Astrocyte (in vitro differentiated cells and primary cell): Measurements from ENCODE around the gene EMC10.

Experiments used
- CTCF ChIP-seq: IDR thresholded peaks from 2 replicates; pipeline ENCODE4 v1.5.1; 2011; ENCODE audit warnings: low read depth, mild to moderate bottlenecking, inconsistent platforms, low read length, moderate library complexity; ENCODE audit not compliant: insufficient read depth
- EZH2 ChIP-seq: IDR thresholded peaks from 2 replicates; pipeline ENCODE4 v1.6.1; 2012; ENCODE audit warnings: mild to moderate bottlenecking, low read length, inconsistent platforms; ENCODE audit not compliant: insufficient read depth

DNA sequence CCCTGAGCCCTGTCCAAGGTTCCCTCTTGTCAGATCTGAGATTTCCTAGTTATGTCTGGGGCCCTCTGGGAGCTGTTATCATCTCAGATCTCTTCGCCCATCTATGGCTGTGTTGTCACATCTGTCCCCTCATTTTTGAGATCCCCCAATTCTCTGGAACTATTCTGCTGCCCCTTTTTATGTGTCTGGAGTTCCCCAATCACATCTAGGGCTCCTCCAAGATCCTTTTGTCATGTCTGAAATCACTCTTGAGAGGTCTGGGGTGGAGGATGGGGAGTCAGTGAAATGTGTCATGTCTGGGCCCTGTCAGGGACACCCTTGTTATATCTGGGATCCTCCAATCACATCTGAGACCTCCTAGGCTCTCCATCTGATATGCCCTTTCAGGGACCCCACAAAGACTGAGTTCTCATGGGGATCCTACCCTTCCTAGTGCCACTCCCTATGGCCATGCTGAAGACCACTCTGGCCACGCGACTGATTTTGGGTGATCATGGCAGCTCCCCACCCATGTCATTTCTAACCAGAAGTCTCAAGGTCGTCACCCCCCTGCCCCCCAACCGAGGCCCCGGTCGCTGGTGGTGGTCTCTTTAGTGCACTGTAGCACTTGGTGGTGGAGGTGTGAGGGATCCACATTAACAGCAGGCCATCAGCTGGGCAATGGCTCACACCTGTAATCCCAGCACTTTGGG is 47.4 kb upstream of the EMC10 start:
- TF ChIP-seq EZH2 (no peak), CTCF (no peak)
